ENCODE data around the gene GAS6.
"Not testable (repeated sequence)": the region's sequence is repeated elsewhere in the genome, so short reads cannot be mapped to it uniquely, and the experiment has no call there.

The GAS6 gene

GRCh38 chr13:113803409-113804016 is 60.4 kb downstream of the GAS6 start:
- no peak for DNase-seq

DNA sequence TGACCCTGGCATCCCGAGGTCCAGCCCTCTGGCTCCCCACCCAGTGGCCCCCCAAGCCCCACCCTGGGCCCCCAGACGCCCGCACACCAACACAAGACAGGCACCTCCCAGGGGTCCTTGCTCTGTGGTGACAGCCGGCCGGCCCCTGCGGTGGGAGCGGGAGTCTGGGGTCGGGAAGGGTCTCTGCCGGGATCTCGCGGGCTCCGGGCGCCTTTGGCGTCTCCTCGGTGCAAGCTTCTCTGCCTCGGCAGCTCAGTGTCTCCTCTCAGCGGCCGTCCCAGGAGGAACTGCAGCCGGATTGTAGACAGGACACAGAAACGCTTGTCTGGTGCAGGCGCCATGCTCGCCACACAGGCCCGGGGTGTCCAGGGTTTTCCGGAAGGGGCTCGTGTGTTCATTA is 61.1 kb downstream of the GAS6 start:
- no peak for DNase-seq

- DNase-seq: no peak
Measured at GRCh38 chr13:113802090-113802531, 61.8 kb downstream of the GAS6 start.

- DNase-seq: no peak
Measured at GRCh38 chr13:113801289-113801961, 62.5 kb downstream of the GAS6 start.

- DNase-seq: no peak
Measured at GRCh38 chr13:113800576-113800926, 63.3 kb downstream of the GAS6 start.

- no peak for DNase-seq
Measured at GRCh38 chr13:113798200-113798811, 65.6 kb downstream of the GAS6 start.

DNA sequence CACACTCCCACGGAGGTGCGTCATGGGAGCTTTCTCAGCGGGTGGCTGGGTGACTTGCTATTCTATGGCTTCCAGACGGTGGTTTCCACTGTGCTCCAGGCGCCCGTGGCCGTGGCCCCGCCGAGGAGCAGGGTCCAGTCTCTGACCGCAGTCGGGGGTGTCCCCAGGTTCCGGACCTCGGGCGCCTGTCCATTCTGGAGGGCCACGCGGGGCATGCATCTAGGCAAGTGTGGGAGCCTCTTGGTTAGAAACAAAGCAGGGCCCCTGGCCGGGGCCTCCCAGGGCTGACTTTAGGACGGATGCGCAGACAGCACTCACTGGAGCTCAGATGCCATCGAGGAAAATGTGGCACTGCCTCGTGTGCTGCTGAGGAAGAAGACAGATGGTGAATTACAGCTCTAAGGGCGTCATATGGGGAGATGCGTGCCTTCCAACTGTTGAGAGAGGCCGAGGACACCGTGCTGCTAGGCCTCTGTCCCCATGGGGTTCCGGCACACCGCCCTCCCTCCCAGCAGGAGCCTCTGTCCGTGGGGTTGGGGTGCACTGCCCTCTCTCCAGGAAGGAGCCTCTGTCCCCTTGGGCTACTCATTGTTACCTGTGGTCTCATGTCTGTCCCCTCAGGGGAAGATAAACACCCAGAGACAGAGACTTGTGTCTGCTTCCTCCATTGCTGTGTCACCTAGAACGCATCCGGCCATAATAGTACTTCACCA is 66.8 kb downstream of the GAS6 start:
- no peak for DNase-seq

DNA sequence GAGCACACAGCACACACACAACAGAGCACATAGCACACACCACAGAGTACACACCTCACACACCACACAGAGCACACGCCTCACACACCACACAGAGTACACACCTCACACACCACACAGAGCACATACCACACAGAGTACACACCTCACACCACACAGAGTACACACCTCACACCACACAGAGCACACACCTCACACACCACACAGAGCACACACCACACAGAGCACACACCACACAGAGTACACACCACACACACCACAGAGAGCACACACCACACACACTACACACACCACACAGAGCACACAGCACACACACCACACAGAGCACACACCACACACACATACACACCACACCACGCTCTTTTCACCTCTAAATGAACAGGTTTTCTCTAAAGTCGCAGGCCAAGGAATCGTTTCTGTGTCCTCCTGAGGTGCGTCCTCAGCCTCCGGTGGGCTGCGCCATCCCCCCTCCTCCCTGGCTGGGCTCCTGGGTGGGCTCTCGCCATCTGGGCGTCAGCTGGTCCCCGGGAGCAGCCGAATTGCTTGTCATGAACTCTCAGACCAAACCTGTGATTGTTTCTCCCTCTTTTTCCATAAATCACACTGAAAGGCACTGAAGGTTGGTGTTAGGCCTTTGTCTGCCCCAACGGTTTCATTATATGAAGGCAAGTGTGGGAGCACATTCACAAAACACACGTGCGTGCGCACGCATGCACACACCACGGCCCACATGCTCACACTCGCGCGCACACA is 67.5 kb downstream of the GAS6 start:
- DNase-seq: no peak

GRCh38 chr13:113795362-113795761 is 68.5 kb downstream of the GAS6 start:
- DNase-seq: not testable (repeated sequence)

DNA sequence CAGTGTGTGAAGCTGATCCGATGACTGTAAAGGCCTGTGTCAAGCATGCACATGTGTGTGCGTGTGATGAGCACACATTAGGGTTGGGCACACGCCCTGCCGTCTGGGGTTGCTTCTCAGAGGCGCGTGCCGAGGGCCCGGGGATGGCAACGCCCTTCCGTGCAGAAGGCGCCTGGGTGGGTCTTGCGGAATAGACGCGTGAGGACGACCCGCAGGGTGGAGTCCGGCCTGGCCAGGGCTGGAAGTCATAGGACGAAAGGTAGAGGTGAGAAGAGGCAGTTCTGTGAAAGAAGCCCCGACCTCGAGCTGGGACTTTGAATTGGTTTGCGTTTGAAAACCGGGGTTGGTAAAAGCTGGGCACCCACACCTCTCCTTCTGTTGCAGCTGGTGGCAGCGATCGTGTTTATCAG is 69.1 kb downstream of the GAS6 start:
- no peak for DNase-seq

GRCh38 chr13:113794086-113794485 is 69.8 kb downstream of the GAS6 start:
- DNase-seq: no peak

DNA sequence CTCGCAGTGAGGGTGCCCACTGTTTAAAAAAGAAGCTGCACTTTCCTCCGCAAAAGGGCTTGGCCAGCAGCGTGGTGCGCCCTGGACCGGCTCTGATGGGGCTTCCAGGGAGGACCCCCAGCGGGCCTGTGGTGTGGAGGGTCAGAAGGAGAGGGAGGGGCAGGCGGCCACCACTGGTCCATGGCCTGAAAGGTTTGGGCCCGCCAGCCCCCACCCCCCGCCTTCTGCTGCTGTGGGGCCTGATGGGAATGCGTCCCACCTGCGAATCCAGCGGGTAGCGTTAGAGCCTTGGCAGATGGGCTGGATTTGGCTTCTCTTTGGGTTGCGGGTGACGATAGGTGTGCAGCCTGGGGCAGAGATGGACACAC is 70.2 kb downstream of the GAS6 start:
- DNase-seq: no peak

- DNase-seq: no peak
Measured at GRCh38 chr13:113792886-113793717, 70.8 kb downstream of the GAS6 start.

GRCh38 chr13:113792236-113792770 is 71.6 kb downstream of the GAS6 start:
- no peak for DNase-seq

DNA sequence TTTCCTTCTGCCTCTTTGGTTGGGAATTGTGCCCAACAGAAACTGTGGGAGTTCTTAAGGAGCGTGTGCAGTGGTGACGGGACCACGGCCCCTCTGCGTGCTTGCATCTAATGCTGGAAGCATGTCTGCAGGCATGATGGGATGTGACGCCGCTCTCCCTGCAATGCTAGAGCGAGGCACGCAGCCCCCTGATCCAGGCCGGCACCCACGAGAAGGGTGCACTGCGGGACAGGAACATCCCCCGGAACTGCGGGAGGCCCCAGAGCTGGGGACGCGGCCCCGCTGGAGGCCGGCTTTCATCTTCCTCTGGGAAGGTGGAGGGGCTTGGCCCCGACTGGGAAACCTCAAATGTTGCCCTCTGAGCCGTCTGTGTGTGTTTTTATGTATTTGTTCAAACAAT is 72.1 kb downstream of the GAS6 start:
- no peak for DNase-seq

DNA sequence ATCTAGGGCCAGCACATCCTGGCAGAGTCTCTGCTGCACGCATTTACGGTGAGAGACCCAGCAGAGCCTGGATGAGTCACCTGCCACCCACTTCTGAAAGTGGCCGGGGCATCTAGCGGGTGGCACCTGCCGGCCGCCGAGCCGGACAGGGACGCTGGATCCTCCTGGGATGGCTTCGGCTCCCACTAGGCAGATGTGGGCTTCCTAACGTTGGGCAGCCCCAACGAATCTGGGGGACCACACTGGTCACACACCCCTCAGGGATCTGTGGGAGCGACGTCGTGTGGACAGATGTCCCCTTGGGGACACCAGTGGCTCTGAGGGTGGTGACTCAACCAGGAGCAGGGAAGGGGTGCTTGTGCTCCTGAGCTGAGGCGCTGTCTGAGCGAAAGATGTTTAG is 72.7 kb downstream of the GAS6 start:
- no peak for DNase-seq

DNA sequence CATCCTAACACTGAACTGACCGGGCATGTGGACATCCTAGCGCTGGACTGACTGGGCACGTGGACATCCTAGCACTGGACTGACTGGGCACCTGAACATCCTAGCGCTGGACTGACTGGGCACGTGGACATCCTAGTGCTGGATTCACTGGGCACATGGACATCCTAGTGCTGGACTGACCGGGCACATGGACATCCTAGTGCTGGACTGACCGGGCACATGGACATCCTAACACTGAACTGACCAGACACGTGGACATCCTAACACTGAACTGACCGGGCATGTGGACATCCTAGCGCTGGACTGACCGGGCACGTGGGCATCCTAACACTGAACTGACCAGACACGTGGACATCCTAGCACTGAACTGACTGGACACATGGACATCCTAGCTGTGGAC is 73.9 kb downstream of the GAS6 start:
- not testable (repeated sequence) for DNase-seq

DNA sequence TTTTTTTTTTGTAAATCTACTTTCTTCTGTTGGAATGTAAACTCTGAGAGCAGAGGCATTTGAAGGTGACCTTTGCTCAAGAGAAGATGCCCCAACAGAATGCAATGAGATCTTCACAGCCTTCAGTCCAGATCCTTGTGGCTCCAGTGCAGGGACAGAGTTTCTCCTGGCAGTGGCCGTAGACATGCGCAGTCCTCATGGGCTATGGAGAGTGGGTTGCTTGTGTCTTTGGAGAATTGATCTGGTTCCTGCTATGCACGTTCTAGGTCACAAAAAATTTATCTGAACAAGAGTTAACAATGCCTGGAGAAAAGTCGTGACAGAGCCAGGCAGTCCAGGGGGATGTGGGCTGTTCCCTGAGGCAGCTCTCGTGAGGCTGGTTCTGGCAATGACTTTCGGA is 74.7 kb downstream of the GAS6 start:
- DNase-seq: no peak

GRCh38 chr13:113788413-113789135 is 75.3 kb downstream of the GAS6 start:
- DNase-seq: no peak

- no peak for DNase-seq
Measured at GRCh38 chr13:113787694-113788093, 76.2 kb downstream of the GAS6 start.

GRCh38 chr13:113786262-113786841 is 77.5 kb downstream of the GAS6 start:
- DNase-seq: no peak

All from NCI-H446 treated with DMSO at 0.1 percent for 48 hours (cell line).